Vagina (tissue), 2 donors: ENCODE measurements around the gene TEX22.

Source experiments
- CTCF ChIP-seq, 3 experiments: fragments of 450-650 bp in 2 of 3; fragments of 200-600 bp in 1 of 3; sonication (generic) in 1 of 3; IDR thresholded peaks; one replicate each; pipeline ENCODE4 v1.5.1; 2017 to 2019; ENCODE audit warnings: antibody characterized with exemption in 3 of 3, mild to moderate bottlenecking in 2 of 3, moderate library complexity in 2 of 3
- POLR2A ChIP-seq, 2 donors: fragments of 450-650 bp; IDR thresholded peaks; one replicate each; pipeline ENCODE4 v1.6.1; 2017; ENCODE audit warnings: antibody characterized with exemption in 2 of 2, mild to moderate bottlenecking in 2 of 2, moderate library complexity in 2 of 2
- POLR2AphosphoS5 ChIP-seq, 2 donors: sonication (generic); formaldehyde crosslinking; IDR thresholded peaks; one replicate each; pipeline ENCODE4 v1.9.0; 2017; ENCODE audit warnings: antibody characterized with exemption in 2 of 2, mild to moderate bottlenecking in 2 of 2, low read depth in 1 of 2; ENCODE audit not compliant: insufficient read depth in 1 of 2

GRCh38 chr14:105411985-105412770 is 13.8 kb downstream of the TEX22 start:
- TF ChIP-seq POLR2A (IDR thresholded peaks at IDR 0.05) (no peak), CTCF (IDR thresholded peaks at IDR 0.05) (no peak), POLR2AphosphoS5 (IDR thresholded peaks at IDR 0.05; ENCODE audit: insufficient read depth in 1 of 2, low read depth in 1 of 2) (no peak)
